T-cell (primary cell): ENCODE measurements around the gene CDHR1. TPM values are rescaled to one million over a fixed set of nuclear protein-coding genes. Genes with fewer than 3 reads are reported as not detected.

ENCODE experiments used
- ATAC-seq, 4 experiments: fragments of 200-7000 bp in 3 of 4; fragments of 150-1000 bp in 1 of 4; cut with Tn5 transposase; replicated peaks in 1 of 4; 1 replicate in 3 of 4; 2 replicates in 1 of 4; pipeline ENCODE4 v1.10.0; 2021; ENCODE audit warnings: moderate library complexity in 3 of 4, mild to moderate bottlenecking in 2 of 4, moderate number of reproducible peaks in 1 of 4
- CTCF ChIA-PET, 2 donors: fragments of 300-600 bp; sonication (Branson Sonifier 250); formaldehyde crosslinking; loops; one replicate each; lab custom pipeline; 2022; ENCODE audit warnings: antibody characterized with exemption in 2 of 2; lab: Charles Lee
- POLR2A ChIA-PET, 2 donors: fragments of 300-600 bp; sonication (Branson Sonifier 250); formaldehyde crosslinking; loops; one replicate each; lab custom pipeline; 2022; ENCODE audit warnings: antibody characterized with exemption in 2 of 2; lab: Charles Lee
- DNase-seq, 35 experiments: peaks; one replicate each; pipeline versions ENCODE4 v3.0.0 to v3.0.0-alpha.2; 2013 to 2023
- H3K27ac ChIP-seq: one replicate; pipeline ENCODE4 v1.5.1; 2013; ENCODE audit warnings: low read length
- H3K27me3 ChIP-seq, 2 experiments: replicated peaks in 1 of 2; 1 replicate in 1 of 2; 2 replicates in 1 of 2; pipeline versions ENCODE4 v1.6.1 to v1.7.0; 2013; ENCODE audit warnings: low read length in 1 of 2, mixed read lengths in 1 of 2; ENCODE audit not compliant: control insufficient read depth in 2 of 2, insufficient read depth in 2 of 2; ENCODE audit errors: extremely low read depth in 1 of 2
- H3K36me3 ChIP-seq, 2 donors: 1 replicate in 1 of 2; 2 replicates in 1 of 2; pipeline versions ENCODE4 v1.6.1 to v1.7.0; 2013; ENCODE audit warnings: low read length in 1 of 2; ENCODE audit not compliant: control insufficient read depth in 2 of 2, insufficient read depth in 1 of 2; ENCODE audit errors: extremely low read depth in 1 of 2
- H3K4me1 ChIP-seq, 2 experiments: 1 replicate in 1 of 2; 2 replicates in 1 of 2; pipeline versions ENCODE4 v1.6.1 to v1.7.0; 2013; ENCODE audit warnings: low read length in 2 of 2, mixed read lengths in 1 of 2; ENCODE audit not compliant: insufficient read depth in 2 of 2, control insufficient read depth in 1 of 2; ENCODE audit errors: extremely low read depth in 1 of 2
- H3K4me3 ChIP-seq, 2 donors: 1 replicate in 1 of 2; 2 replicates in 1 of 2; pipeline versions ENCODE4 v1.5.1 to v1.7.0; 2013; ENCODE audit warnings: mild to moderate bottlenecking in 2 of 2, low read length in 1 of 2, moderate library complexity in 1 of 2; ENCODE audit not compliant: control insufficient read depth in 1 of 2; ENCODE audit errors: extremely low read depth in 1 of 2
- H3K9me3 ChIP-seq: 2 replicates; pipeline ENCODE4 v1.7.0; 2013
- H3K27ac Mint-ChIP-seq, 2 donors: one replicate each; pipeline ENCODE4 v1.8.0; 2020 to 2021; ENCODE audit warnings: mild to moderate bottlenecking in 2 of 2, mixed read lengths in 2 of 2
- H3K27me3 Mint-ChIP-seq, 2 donors: one replicate each; pipeline ENCODE4 v1.8.0; 2021 to 2022; ENCODE audit warnings: mixed read lengths in 2 of 2
- H3K36me3 Mint-ChIP-seq: one replicate; pipeline ENCODE4 v1.8.0; 2021; ENCODE audit warnings: mixed read lengths
- H3K4me1 Mint-ChIP-seq, 3 donors: one replicate each; pipeline ENCODE4 v1.8.0; 2020 to 2022; ENCODE audit warnings: mixed read lengths in 3 of 3, mild to moderate bottlenecking in 1 of 3
- H3K4me3 Mint-ChIP-seq, 3 donors: one replicate each; pipeline ENCODE4 v1.8.0; 2020 to 2022; ENCODE audit warnings: mild to moderate bottlenecking in 3 of 3, mixed read lengths in 3 of 3, moderate library complexity in 3 of 3
- H3K9me3 Mint-ChIP-seq, 3 donors: one replicate each; pipeline ENCODE4 v1.8.0; 2020 to 2022; ENCODE audit warnings: mixed read lengths in 3 of 3
- WGBS: methylation state at CpG from one replicate; pipeline ENCODE4 v1.1.5; 2013; ENCODE audit warnings: missing lambda C conversion rate; ENCODE audit not compliant: insufficient coverage; 5-methylcytosine and 5-hydroxymethylcytosine counted together
- total RNA-seq, 35 experiments: library from RNA in 6 of 35; stranded (reverse) in 6 of 35; fragments of 120-200 nt in 1 of 35; gene quantifications; one replicate each; pipeline versions ENCODE4 v1.2.1 to v1.2.4 and lab custom pipeline; 2013 to 2026

Gene CDHR1
- total RNA-seq, 5 donors from 2014 or later (not counting 1 experiment from before 2014, with no cell fraction given) = 0.41 to 2.1 (median 1.1) TPM

DNA sequence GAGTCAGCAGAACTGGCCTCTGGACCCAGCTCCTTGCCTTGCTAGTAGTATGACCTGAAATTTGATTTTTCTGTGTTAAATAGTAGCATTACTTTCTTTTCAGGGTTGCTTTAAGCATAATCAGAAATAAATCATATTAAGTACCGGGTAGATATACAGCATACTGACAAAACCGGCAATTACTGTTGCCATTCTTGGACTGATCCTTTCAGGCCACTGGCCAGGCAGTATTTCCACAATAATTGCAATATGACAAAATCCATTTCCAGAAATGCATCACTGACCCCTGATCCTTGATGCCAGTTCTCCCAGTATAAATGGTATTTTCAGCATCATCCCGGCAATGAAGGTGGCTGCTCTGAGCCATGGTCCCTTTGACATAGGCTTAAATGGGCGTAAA, 40.1 kb downstream of the CDHR1 start:
- Histone ChIP-seq H3K4me1 (no peaks in the 10 kb centered on the region), H3K27ac (no peak overlapping the region), H3K4me3 (no peak overlapping the region), H3K9me3 (no peaks in the 10 kb centered on the region), H3K36me3 (no peaks in the 10 kb centered on the region), H3K27me3 (peaks cover 2 to 28% of the 10 kb centered on the region in 2 experiments)
- ChIA-PET CTCF (no interaction called here), POLR2A (no interaction called here)
- WGBS = 76% methylated on average over 3 of the region's 4 CpGs
- ATAC-seq (no peak), DNase-seq (no peak)
- no peaks in the 10 kb centered on the region for H3K9me3 Mint-ChIP-seq
- H3K4me1 Mint-ChIP-seq = no peaks in the 10 kb centered on the region
- H3K27ac Mint-ChIP-seq = no peak overlapping the region
- H3K27me3 Mint-ChIP-seq = peaks cover 23 to 29% of the 10 kb centered on the region in 2 donors
- no peak overlapping the region for H3K4me3 Mint-ChIP-seq
- H3K36me3 Mint-ChIP-seq = no peaks in the 10 kb centered on the region

DNA sequence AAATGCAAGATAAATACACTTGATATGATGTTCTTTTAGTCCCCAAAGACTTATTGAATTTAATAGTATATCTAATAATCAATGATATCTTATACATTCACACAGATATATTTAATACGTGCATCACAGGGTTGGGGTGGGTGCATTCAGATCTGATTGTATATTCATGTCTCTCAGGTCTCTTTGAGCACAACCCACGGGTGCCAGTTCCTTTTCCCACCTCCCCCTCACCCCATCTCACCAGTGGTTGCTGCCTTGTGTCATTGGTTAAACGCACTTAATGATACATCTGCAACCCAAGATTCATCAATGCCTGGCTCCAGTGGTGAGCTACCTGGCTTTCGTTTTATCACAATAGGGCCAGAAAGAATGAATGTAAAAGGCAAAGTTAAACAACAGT, 40.8 kb downstream of the CDHR1 start:
- Mint-ChIP-seq H3K4me1 (no peaks in the 10 kb centered on the region), H3K36me3 (no peaks in the 10 kb centered on the region), H3K27me3 (peaks cover 23 to 26% of the 10 kb centered on the region in 2 donors), H3K27ac (no peak overlapping the region), H3K4me3 (no peak overlapping the region), H3K9me3 (no peaks in the 10 kb centered on the region)
- Histone ChIP-seq H3K27ac (no peak overlapping the region), H3K9me3 (no peaks in the 10 kb centered on the region), H3K4me3 (no peak overlapping the region), H3K4me1 (no peaks in the 10 kb centered on the region), H3K27me3 (peaks cover 0 to 28% of the 10 kb centered on the region in 2 experiments), H3K36me3 (no peaks in the 10 kb centered on the region)
- POLR2A ChIA-PET = interaction anchor here in 1 of 2 donors (0.6 kb wide), 1 partner anchor 767 kb away, joined by 3 read pairs; no protein-coding TSS in a partner anchor
- ATAC-seq (no peak), DNase-seq (no peak)
- WGBS = no CpG with 5 or more reads among the region's 4 CpGs
- CTCF ChIA-PET = interaction anchor here in 1 of 2 donors (0.6 kb wide), 1 partner anchor 13 kb away, joined by 3 read pairs; no protein-coding TSS in a partner anchor

DNA sequence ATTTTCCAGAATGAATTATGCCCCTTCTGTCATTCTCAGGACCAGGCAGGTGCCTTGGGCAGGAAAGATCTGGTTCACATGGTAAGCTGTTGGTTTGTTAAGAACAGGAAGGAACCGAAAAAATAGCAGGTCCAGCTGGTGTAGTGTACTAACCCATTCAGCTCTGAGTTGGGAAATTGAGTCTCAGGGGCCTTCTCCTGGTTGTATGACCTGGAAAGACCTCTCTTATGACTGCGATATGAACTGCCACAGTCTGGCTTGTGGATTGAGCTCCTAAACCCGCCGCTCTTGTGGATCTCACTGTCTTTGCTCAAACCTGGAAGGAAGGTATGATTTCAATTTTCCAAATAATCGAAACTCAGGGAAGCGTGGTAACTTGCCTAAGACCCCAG, 42.5 kb downstream of the CDHR1 start:
- Mint-ChIP-seq H3K4me1 (no peaks in the 10 kb centered on the region), H3K27ac (no peak overlapping the region), H3K36me3 (no peaks in the 10 kb centered on the region), H3K27me3 (peaks cover 13 to 23% of the 10 kb centered on the region in 2 donors), H3K9me3 (no peaks in the 10 kb centered on the region), H3K4me3 (no peak overlapping the region)
- DNase-seq (no peak), ATAC-seq (no peak)
- WGBS = 82% methylated on average over 4 of the region's 6 CpGs
- POLR2A ChIA-PET = no interaction called here
- CTCF ChIA-PET = no interaction called here
- Histone ChIP-seq H3K27ac (no peak overlapping the region), H3K27me3 (peaks cover 0 to 26% of the 10 kb centered on the region in 2 experiments), H3K36me3 (no peaks in the 10 kb centered on the region), H3K4me1 (no peaks in the 10 kb centered on the region), H3K9me3 (no peaks in the 10 kb centered on the region), H3K4me3 (no peak overlapping the region)

- no peaks in the 10 kb centered on the region for H3K36me3 Mint-ChIP-seq
- H3K4me3 Mint-ChIP-seq = no peak overlapping the region
- Histone ChIP-seq H3K27ac (no peak overlapping the region), H3K27me3 (peaks cover 0 to 20% of the 10 kb centered on the region in 2 experiments), H3K4me3 (no peak overlapping the region), H3K9me3 (no peaks in the 10 kb centered on the region), H3K36me3 (no peaks in the 10 kb centered on the region), H3K4me1 (no peaks in the 10 kb centered on the region)
- WGBS = 53% methylated on average over 46 of the region's 52 CpGs
- peaks cover 13 to 23% of the 10 kb centered on the region in 2 donors for H3K27me3 Mint-ChIP-seq
- no peak for ATAC-seq
- H3K4me1 Mint-ChIP-seq = no peaks in the 10 kb centered on the region
- no peak overlapping the region for H3K27ac Mint-ChIP-seq
- ChIA-PET POLR2A (no interaction called here), CTCF (no interaction called here)
- H3K9me3 Mint-ChIP-seq = no peaks in the 10 kb centered on the region
- DNase-seq = no peak
These were observed 43.1 kb downstream of the CDHR1 start for GRCh38 chr10:84237199-84238051.

DNA sequence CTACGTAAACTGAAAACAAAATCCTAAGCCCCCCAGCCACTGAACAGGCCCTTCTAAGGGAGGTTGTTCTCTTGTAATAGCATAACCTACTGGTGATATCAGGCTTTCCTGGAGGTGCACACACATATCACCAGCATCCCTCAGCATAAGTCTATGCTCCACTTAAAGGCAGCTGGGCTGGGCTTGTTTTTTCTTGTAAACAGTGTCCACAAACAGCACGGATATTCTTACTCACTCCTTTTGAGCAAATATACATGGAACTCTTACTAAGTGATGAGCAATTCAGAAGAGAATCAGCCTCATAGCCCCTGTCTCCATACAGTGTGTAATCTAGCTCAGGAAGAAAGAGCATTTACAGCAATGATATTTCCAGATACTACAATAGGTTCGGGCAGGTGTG, 44.6 kb downstream of the CDHR1 start:
- H3K9me3 Mint-ChIP-seq = no peaks in the 10 kb centered on the region
- H3K27me3 ChIP-seq = peaks cover 0 to 14% of the 10 kb centered on the region in 2 experiments
- ChIA-PET CTCF (interaction anchor here in 1 of 2 donors (0.6 kb wide), 1 partner anchor 83 kb away, joined by 3 read pairs; no protein-coding TSS in a partner anchor), POLR2A (no interaction called here)
- H3K27me3 Mint-ChIP-seq = peaks cover 13 to 21% of the 10 kb centered on the region in 2 donors
- no peaks in the 10 kb centered on the region for H3K36me3 ChIP-seq
- no peak for ATAC-seq
- no peaks in the 10 kb centered on the region for H3K36me3 Mint-ChIP-seq
- H3K27ac ChIP-seq = no peak overlapping the region
- no peak overlapping the region for H3K4me3 ChIP-seq
- H3K27ac Mint-ChIP-seq = no peak overlapping the region
- no peaks in the 10 kb centered on the region for H3K4me1 Mint-ChIP-seq
- no CpG with 5 or more reads among the region's 3 CpGs for WGBS
- H3K4me3 Mint-ChIP-seq = no peak overlapping the region
- no peaks in the 10 kb centered on the region for H3K4me1 ChIP-seq
- no peak for DNase-seq
- no peaks in the 10 kb centered on the region for H3K9me3 ChIP-seq

DNA sequence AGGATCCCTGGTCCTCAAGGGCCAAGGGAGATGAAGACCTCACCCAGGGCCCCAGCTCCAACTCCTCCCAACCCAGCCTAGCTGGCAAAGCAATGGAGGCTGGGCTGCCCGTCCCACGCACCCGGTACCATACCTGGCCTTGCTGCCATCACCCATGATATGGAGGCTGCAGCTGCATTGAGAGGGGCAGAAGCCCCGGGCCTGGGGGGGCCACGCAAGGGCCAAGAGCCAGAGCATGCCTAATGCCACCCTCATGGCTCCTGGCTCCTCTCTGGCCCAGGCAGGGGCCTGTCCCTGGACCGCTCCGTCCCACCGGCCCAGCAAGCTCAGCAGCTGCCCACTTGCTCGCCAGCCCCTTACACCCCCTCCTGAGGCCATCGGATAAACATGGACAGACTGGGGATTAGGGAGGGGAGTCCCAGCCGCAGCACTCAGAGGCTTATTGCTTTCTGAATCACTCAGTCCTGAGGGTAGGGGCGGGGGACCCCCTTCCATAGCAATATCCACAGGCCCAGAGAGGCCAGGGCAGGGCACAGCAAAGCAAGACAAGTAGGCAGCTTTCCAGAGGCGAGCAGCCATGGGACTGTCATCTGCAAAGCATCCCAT, 47.0 kb downstream of the CDHR1 start, which contains the start of gene LRIT1:
Gene LRIT1, minus strand, starts transcription at position 362 of the 606 bp plus-strand sequence. Its CDS starts 107 bp downstream, at position 255.
- POLR2A ChIA-PET = no interaction called here

More for the DNA sequence above, 47.0 kb downstream of the CDHR1 start, which contains the start of gene LRIT1:
- no peak within 1 kb of the TSS for H3K4me3 ChIP-seq
- H3K4me3 Mint-ChIP-seq = no peak within 1 kb of the TSS
- H3K27ac Mint-ChIP-seq = no peak within 1 kb of the TSS
- no peaks in the 10 kb centered on the region for H3K4me1 Mint-ChIP-seq
- CTCF ChIA-PET = no interaction called here
- H3K27me3 ChIP-seq = peaks cover 0 to 11% of the 10 kb centered on the region in 2 experiments
- DNase-seq (no peak), ATAC-seq (no peak)
- H3K36me3 Mint-ChIP-seq = no peaks in the 10 kb centered on the region
- WGBS = 85% methylated on average over 5 of the region's 13 CpGs
- no peaks in the 10 kb centered on the region for H3K9me3 ChIP-seq
- H3K36me3 ChIP-seq = no peaks in the 10 kb centered on the region
- H3K27me3 Mint-ChIP-seq = peaks cover 8 to 12% of the 10 kb centered on the region in 2 donors
- H3K9me3 Mint-ChIP-seq = no peaks in the 10 kb centered on the region
- H3K27ac ChIP-seq = no peak within 1 kb of the TSS
- no peaks in the 10 kb centered on the region for H3K4me1 ChIP-seq
